GM19397 (cell line): Measurements from ENCODE around the gene GPI.
"Not testable (repeated sequence)": the region's sequence is repeated elsewhere in the genome, so short reads cannot be mapped to it uniquely, and the experiment has no call there.

ENCODE experiments used
- ATAC-seq: cut with Tn5 transposase; IDR thresholded peaks from one replicate; pipeline ENCODE4 v1.9.1; 2021; ENCODE audit warnings: mild to moderate bottlenecking, moderate library complexity; ENCODE audit not compliant: unreplicated experiment

The GPI gene

GRCh38 chr19:34366738-34367623 lies 2.0 kb downstream of the GPI start:
- ATAC-seq, result no peak

DNA sequence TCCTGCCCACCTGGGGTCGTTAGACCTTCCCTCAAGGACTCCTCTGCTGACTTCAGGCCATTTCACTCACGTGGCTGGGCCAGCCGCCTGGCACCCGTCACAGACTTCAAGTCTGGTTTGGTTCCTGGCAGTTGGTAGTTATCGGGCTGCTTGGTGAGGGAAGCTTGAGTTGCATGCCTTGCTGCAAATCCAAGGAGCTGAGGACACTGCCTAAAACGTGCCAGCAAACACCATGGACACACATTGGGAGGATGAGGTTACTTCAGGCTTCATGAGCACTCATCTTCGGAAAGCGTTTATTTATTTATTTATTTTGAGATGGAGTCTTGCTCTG lies 2.6 kb downstream of the GPI start:
- ATAC-seq, result no peak

GRCh38 chr19:34368338-34368737 lies 3.3 kb downstream of the GPI start:
- no peak for ATAC-seq

- not testable (repeated sequence) for ATAC-seq
Observed at GRCh38 chr19:34369166-34369565, 4.2 kb downstream of the GPI start.

DNA sequence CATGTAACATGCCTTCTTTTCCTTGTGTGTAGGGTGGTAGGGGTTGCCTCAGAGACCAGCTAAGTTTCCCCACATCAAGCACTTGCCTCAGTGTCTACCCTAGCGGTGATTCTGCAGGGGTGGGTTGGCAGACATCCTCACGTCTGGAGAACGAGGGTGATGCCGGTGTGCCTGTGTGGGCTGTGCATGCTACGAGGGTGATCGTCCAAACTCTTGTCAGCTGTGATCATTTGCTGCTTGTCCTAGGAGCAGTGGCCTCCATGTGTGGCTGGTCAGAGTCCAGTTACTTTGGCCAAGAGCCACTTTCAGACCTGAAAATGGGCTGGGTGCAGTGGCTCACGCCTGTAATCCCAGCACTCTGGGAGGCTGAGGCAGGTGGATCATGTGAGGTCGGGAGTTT lies 5.1 kb downstream of the GPI start:
- ATAC-seq, result no peak

DNA sequence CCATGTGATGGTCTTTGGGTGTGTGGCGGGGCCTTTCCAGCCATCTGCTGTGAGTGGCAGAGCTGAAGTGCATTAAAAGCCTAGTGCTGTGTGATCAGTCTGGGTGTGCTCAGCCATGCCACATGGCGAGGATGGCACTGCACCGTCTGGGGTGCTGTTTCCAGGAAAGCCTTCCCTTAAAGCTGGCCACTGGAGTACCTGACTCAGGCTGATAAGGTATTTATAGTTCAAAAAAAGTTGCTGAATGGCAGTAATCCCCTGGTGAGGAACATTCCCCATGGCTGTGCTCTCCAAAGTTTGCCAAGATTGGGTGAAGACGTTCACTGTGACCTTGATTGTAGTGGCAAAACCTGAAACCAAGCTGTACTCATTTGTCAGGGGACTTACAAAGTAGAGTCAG lies 6.0 kb downstream of the GPI start:
- ATAC-seq, result no peak

DNA sequence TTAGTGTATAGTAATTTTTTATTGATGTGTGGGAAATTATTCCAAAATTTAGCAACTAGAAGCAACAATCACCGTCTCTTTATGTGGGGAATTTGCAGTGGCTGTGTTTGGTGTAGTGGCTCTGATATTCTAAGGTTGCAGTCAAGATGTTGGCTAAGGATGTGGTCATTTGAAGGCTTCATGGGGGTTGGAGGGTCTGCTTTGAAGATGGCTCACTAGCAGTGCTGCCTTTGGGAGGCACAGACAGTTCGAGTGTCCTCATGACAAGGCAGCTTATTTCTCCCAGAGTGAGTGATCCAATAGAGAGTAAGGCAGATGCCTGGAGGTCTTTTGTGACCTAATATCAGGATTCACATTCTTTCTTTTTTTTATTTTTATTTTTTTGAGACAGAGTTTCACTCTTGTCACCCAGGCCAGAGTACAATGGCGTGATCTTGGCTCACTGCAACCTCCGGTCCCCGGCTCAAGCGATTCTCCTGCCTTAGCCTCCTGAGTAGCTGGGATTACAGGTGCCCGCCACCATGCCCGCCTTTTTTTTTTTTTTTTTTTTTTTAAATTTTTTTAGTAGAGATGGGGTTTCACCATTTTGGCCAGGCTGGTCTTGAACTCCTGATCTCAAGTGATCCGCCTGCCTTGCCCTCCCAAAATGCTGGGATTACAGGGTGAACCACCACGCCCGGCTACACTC lies 8.7 kb downstream of the GPI start:
- ATAC-seq, result no peak

DNA sequence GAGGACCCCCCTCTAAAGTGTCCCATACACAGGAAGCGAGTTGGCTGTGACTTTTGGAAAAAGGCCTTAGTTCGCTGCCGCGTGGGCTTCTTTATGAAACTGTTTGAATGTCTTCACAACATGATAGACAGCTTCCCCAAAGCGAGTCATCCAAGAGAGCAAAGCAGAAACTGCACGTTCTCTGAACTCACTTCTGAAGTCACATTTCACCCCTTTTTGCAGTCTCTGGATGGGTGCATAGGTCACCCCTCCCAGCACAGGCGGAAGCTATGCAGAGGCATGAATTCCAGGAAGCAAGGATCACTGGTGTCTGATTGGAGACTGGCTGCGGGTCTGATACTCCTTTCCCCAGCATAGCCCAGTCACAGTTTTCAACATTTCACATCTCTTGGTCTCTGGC lies 10.6 kb downstream of the GPI start:
- no peak for ATAC-seq

DNA sequence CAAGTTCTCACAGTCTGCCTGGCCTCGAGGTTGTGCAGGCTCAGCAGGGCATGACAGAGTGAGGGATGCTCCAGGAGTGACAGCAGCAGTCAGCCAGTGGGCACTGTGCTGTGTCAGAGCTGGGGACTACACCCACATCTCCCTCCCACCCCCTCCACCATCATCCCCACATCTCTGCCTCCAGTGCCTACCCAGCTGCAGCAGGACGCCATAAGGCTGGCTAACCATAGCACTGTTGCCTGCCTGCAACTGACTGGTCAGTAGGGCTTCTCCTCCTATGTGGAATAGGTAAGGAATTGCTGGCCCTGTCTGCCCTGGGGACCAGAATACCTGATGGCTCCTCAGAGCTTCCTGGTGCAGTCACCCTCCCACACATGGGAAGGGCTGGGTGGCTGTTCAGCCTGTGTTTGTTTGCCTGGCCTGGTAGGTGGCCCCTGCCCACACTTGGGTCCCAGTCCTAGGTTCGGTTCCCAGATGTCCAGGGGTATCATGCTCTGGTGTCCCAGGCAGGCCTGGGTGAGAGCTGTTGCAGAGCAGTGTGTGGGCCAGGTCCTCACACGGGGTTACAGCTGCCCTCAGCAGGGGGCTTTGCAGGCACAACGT lies 15.7 kb downstream of the GPI start:
- no peak for ATAC-seq

GRCh38 chr19:34381399-34382251 lies 16.6 kb downstream of the GPI start:
- ATAC-seq, result no peak

- no peak for ATAC-seq
Observed at GRCh38 chr19:34382471-34382870, 17.5 kb downstream of the GPI start.

- ATAC-seq, result no peak
Observed at GRCh38 chr19:34383599-34383998, 18.6 kb downstream of the GPI start.

DNA sequence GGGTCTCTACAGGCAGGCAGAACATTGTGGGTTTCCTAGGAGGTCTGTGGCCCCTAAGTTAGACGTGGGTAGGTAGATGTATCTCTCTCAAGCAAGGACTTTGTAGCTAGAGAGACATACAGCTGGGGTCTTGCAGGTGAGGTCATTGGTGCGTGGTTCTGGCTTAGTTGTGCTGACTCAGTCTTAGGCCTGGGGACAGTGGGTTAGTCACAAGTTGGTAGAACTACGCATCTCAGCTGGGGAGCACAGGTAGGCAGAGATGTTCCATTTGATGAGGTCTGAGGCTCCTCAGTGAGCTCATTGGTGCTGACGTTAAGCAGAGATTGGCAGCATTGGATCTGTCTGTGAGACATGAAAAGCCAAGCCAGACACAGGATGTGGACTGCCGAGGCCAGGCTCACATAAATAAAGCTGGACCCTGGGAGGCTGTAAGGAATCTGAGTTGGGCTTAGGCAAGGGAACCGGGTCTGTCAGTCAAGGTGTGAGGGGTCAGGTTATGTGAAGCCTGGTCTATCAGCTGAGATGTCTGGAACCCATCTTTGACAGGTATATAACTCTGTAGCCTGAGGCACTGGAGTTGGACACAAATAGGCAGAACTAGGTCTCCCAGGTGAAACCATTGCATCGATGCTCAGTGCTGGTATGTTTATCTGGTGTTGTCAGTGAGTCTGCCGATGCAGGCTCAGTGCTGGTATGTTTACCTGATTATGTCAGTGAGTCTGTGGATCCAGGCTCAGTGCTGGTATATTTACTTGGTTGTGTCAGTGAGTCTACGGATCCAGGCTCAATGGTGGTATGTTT lies 21.8 kb downstream of the GPI start:
- no peak for ATAC-seq

- no peak for ATAC-seq
Observed at GRCh38 chr19:34387446-34387810, 22.4 kb downstream of the GPI start.

GRCh38 chr19:34388745-34389144 lies 23.7 kb downstream of the GPI start:
- not testable (repeated sequence) for ATAC-seq

DNA sequence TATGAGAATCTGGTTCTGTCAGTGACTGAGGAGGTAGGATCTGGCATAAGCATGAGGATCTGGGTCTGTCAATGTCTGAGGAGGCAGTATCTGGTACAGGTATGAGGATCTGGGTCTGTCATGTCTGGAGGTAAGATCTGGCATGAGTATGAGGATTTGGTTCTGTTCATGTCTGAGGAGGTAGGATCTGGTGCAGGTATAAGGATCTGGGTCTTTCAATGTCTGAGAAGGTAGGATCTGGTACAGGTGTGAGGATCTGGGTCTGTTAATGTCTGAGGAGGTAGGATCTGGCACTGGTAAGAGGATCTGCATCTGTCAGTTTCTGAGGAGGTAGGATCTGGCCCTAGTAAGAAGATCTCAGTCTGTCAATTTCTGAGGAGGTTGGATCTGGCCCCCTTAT lies 26.8 kb downstream of the GPI start:
- ATAC-seq, result no peak

DNA sequence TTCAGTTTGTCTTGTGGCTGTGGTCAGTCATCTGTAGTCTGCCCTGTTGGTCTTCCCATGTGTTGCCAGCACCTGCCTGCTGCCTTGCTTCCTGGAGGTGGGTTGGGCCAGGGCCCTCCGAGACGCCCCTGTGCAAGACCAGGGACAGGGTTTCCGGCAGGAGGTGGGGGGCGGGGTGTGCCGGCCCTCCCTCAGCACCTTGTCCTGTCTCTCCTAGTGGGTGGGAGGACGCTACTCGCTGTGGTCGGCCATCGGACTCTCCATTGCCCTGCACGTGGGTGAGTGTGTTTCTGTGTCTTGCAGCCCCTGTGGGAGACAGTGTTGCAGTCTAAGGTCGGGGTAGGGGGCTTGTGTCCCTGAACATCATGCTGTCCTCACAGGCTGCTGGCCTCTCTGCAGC lies 28.0 kb downstream of the GPI start:
- no peak for ATAC-seq

DNA sequence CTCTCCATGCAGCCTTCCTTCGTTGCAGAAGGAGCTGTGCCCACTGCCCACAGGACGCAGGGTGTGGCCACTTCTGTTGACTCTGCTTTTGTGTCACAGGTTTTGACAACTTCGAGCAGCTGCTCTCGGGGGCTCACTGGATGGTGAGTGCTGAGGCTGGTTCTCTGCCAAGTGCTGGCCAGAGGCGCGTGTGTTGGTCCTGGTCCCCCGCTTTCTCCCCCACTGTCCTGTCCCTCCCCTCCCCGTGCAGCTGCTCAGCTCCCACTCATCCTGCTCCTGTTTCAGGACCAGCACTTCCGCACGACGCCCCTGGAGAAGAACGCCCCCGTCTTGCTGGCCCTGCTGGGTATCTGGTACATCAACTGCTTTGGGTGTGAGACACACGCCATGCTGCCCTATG lies 28.6 kb downstream of the GPI start:
- ATAC-seq, result no peak

- no peak for ATAC-seq
Observed at GRCh38 chr19:34397853-34398252, 32.9 kb downstream of the GPI start.

DNA sequence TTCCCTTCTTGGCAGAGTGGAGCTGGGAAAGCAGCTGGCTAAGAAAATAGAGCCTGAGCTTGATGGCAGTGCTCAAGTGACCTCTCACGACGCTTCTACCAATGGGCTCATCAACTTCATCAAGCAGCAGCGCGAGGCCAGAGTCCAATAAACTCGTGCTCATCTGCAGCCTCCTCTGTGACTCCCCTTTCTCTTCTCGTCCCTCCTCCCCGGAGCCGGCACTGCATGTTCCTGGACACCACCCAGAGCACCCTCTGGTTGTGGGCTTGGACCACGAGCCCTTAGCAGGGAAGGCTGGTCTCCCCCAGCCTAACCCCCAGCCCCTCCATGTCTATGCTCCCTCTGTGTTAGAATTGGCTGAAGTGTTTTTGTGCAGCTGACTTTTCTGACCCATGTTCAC lies 34.9 kb downstream of the GPI start:
- ATAC-seq, result no peak
